EL (cell line): Measurements from ENCODE around the gene CEACAM20.
"Not testable (repeated sequence)": the region's sequence is repeated elsewhere in the genome, so short reads cannot be mapped to it uniquely, and the experiment has no call there.

Source experiments
- DNase-seq: peaks from one replicate; pipeline ENCODE4 v3.0.0-alpha.2; 2016

CEACAM20 gene

GRCh38 chr19:44468730-44469129 is 60.7 kb downstream of the CEACAM20 start:
- not testable (repeated sequence) for DNase-seq

- DNase-seq = not testable (repeated sequence)
Measured at GRCh38 chr19:44462600-44463286, 66.7 kb downstream of the CEACAM20 start.
